ENCODE data around the gene DBP. TPM values are rescaled to one million over a fixed set of nuclear protein-coding genes. Genes with fewer than 3 reads are reported as not detected.
A peak's percentile ranks its signal among the peaks of the same experiment; 100 is the strongest.

The DBP gene
- total and polyA plus RNA-seq, 10 donors = 11.4 to 29.5 (median 23.3) TPM

DNA sequence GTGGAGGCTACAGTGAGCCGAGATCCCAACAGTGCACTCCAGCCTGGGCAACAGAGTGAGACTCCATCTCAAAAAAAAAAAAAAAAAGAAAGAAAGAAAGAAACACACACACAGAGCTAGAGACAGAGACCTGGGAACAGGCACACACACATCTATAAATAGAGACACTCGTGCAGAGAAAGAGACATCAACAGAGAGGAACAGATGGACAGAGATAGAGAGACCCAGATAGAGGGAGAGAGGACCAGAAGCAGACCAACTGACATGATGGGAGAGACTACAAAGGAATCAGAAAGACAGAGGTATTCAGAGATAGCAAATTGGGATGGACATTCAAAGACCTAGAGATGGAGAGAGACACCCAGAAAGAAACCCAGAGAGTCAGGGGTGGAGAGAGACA lies 11.0 kb upstream of the DBP start:
- H3K4me1 ChIP-seq = peaks cover 16 to 74% (median 42%) of the 10 kb centered on the region in 6 donors
- 71 to 83% (median 81%) methylated on average over 2 of the region's 2 CpGs for whole genome bisulfite sequencing, 5 donors

DNA sequence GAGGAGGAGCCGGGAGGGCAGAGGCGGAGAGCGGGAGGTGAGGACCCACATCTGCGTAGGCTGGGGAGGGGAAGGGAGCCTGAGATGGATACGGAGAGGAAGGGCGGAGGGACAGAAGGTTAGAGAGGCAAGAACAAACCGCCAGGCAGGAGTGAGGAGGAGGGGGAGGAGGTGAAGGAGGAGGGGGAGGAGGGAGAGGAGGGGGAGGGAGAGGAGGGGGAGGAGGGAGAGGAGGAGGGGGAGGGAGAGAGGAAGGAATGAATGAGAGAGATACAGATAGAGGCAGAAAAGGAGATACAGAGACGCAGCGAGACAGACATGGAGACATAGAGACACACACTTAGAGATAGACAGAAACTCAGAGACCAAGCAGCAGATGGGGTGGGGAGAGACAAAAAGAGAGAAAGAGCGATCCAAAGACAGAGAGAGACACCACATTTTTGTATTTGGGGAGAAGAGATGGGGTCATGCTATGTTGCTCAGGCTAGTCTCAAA lies 9.6 kb upstream of the DBP start:
- Histone ChIP-seq H3K9me3 (no peaks in the 10 kb centered on the region), H3K4me3 (peak overlapping the region in 6 of 8 donors; percentile 46 to 78 (median 54)), H3K27ac (peak overlapping the region; percentile 87 to 96 (median 90)), H3K27me3 (replicated peaks in 1 of 7) (peaks cover 0 to 5% (median 0%) of the 10 kb centered on the region in 7 donors), H3K36me3 (no peaks in the 10 kb centered on the region), H3K4me1 (peaks cover 16 to 63% (median 41%) of the 10 kb centered on the region in 6 donors)
- TF ChIP-seq POLR2A (IDR thresholded peaks at IDR 0.05) = no peak
- no peak for TF ChIP-seq POLR2AphosphoS5 (IDR thresholded peaks at IDR 0.05)
- TF ChIP-seq, protein P1, sequence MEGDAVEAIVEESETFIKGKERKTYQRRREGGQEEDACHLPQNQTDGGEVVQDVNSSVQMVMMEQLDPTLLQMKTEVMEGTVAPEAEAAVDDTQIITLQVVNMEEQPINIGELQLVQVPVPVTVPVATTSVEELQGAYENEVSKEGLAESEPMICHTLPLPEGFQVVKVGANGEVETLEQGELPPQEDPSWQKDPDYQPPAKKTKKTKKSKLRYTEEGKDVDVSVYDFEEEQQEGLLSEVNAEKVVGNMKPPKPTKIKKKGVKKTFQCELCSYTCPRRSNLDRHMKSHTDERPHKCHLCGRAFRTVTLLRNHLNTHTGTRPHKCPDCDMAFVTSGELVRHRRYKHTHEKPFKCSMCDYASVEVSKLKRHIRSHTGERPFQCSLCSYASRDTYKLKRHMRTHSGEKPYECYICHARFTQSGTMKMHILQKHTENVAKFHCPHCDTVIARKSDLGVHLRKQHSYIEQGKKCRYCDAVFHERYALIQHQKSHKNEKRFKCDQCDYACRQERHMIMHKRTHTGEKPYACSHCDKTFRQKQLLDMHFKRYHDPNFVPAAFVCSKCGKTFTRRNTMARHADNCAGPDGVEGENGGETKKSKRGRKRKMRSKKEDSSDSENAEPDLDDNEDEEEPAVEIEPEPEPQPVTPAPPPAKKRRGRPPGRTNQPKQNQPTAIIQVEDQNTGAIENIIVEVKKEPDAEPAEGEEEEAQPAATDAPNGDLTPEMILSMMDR (IDR thresholded peaks at IDR 0.05 in 8 of 11, conservative IDR thresholded peaks at IDR 0.05 in 3 of 11) = no peak
- WGBS, 5 donors = 10 to 24% (median 10%) methylated on average over 4 to 10 of the region's 10 CpGs
- no peak for DNase-seq
- intact Hi-C loops (cut with DNase I; ENCODE audit: low total_unique reads) = no loop called here

More for the DNA sequence above, 11.0 kb upstream of the DBP start:
- no peak for TF ChIP-seq POLR2A (IDR thresholded peaks at IDR 0.05)
- TF ChIP-seq, protein P1 (IDR thresholded peaks at IDR 0.05 in 8 of 11, conservative IDR thresholded peaks at IDR 0.05 in 3 of 11) = no peak
- no peak for TF ChIP-seq POLR2AphosphoS5 (IDR thresholded peaks at IDR 0.05)
- intact Hi-C loops (cut with DNase I; ENCODE audit: low total_unique reads) = no loop called here
- H3K36me3 ChIP-seq = no peaks in the 10 kb centered on the region
- H3K4me3 ChIP-seq = no peak overlapping the region
- peaks cover 0 to 5% (median 0%) of the 10 kb centered on the region in 7 donors for H3K27me3 ChIP-seq (replicated peaks in 1 of 7)
- H3K9me3 ChIP-seq = no peaks in the 10 kb centered on the region
- peak overlapping the region in 3 of 8 donors; percentile 77 to 87 (median 85) for H3K27ac ChIP-seq
- DNase-seq = no peak

DNA sequence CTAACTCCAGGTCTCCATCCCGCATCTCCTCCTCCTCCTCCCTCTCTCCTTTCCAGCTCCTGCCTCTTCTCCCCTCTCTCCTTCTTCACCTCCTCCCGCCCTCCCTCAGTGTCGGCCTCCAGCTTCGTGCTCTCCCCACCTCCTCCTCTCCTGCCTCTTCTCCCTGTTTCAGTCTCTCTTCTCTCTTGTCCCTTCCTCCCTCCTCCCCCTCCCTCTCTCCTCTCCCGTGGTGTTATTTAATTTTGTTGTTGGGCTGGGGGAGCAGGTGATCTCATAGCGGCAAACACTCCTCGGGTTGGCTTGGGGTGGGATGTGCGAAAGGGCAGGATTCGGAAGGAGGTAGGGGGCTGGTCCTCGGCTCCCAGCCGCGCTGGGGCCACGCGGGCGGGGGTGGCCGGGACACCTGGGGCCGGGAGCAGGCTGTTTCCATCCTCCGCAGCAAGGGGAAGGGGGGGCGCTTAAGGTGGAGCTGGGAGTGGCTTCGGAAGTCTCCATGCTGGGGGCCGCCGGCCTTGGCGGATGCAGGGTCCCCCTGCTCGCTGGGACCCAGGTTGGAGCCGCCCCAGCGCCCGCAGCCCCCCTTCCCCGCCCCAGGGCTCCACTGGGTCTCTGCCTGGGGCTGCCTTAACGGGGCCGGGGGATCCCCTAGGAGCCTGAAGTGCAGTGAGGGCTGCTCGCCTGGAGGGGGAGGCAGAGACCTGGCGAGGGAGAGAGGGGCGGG lies 9.0 kb upstream of the DBP start, which contains the start of gene CA11:
TSS of gene CA11 (minus strand) at position 187 of the 721 bp plus-strand sequence. CDS start 555 bp downstream, outside the sequence.
- DNase-seq = peak; percentile 97
- WGBS, 5 donors = 0 to 2% (median 1%) methylated on average over 24 to 33 of the region's 33 CpGs
- H3K9me3 ChIP-seq = no peaks in the 10 kb centered on the region
- intact Hi-C loops (cut with DNase I; ENCODE audit: low total_unique reads) = no loop called here
- TF ChIP-seq POLR2AphosphoS5 (IDR thresholded peaks at IDR 0.05) (peak; percentile 49 to 79 (median 78)), POLR2A (IDR thresholded peaks at IDR 0.05) (peak in 1 of 3 donors; percentile 48)
- TF ChIP-seq, protein P1 (IDR thresholded peaks at IDR 0.05 in 8 of 11, conservative IDR thresholded peaks at IDR 0.05 in 3 of 11) = peak; percentile 90 to 98 (median 97)
- peaks cover 16 to 60% (median 41%) of the 10 kb centered on the region in 6 donors for H3K4me1 ChIP-seq
- peak within 1 kb of the TSS; percentile 40 to 78 (median 50) for H3K4me3 ChIP-seq
- no peaks in the 10 kb centered on the region for H3K36me3 ChIP-seq
- peak within 1 kb of the TSS; percentile 87 to 96 (median 90) for H3K27ac ChIP-seq
- H3K27me3 ChIP-seq (replicated peaks in 1 of 7) = peaks cover 0 to 5% (median 0%) of the 10 kb centered on the region in 7 donors

DNA sequence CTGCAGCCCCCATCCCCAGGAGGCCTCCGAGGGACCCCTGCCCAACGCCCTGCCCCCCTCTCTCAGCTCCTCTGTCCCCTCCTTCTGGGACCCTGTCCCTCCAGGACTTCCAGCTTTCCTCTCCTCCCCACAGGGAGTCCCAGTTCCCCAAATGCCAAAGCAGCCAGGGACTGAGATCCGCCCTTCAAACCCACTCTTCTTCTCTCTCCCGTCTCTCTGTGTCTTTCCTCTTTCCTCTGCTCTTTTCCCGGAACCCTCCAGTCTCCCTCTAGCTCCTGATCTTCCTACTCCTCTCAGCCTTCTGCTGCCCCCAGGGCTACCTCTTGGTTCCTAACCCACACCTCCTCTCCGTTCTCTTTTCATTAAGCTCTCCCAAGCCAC lies 8.4 kb upstream of the DBP start:
- Histone ChIP-seq H3K4me1 (peaks cover 16 to 60% (median 41%) of the 10 kb centered on the region in 6 donors), H3K9me3 (no peaks in the 10 kb centered on the region), H3K27ac (peak overlapping the region; percentile 87 to 96 (median 90)), H3K36me3 (no peaks in the 10 kb centered on the region), H3K27me3 (replicated peaks in 1 of 7) (peaks cover 0 to 5% (median 0%) of the 10 kb centered on the region in 7 donors), H3K4me3 (peak overlapping the region; percentile 40 to 78 (median 50))
- no peak for DNase-seq
- intact Hi-C loops (cut with DNase I; ENCODE audit: low total_unique reads) = no loop called here
- TF ChIP-seq POLR2AphosphoS5 (IDR thresholded peaks at IDR 0.05) = no peak
- TF ChIP-seq, protein P1 (IDR thresholded peaks at IDR 0.05 in 8 of 11, conservative IDR thresholded peaks at IDR 0.05 in 3 of 11) = no peak
- no peak for TF ChIP-seq POLR2A (IDR thresholded peaks at IDR 0.05)
- 0 to 1% (median 0%) methylated on average over 6 of the region's 6 CpGs for WGBS, 5 donors

All from spleen (tissue), 11 donors.